B cell (primary cell): ENCODE measurements around the gene C11orf91.

Experiments used
- CTCF ChIP-seq: fragments of 200-600 bp; IDR thresholded peaks from one replicate; pipeline ENCODE4 v1.8.0; 2022; ENCODE audit warnings: antibody characterized with exemption, mild to moderate bottlenecking
- EZH2 ChIP-seq: IDR thresholded peaks from 2 replicates; pipeline ENCODE4 v1.6.1; 2012; ENCODE audit warnings: borderline replicate concordance, low read depth, mild to moderate bottlenecking, moderate library complexity, low read length; ENCODE audit not compliant: insufficient read depth, poor library complexity, severe bottlenecking

- TF ChIP-seq CTCF (no peak), EZH2 (no peak)
Observed at GRCh38 chr11:33684003-33684706, 16.5 kb downstream of the C11orf91 start.
